ENCODE data around the gene TULP1. TPM values are rescaled to one million over a fixed set of nuclear protein-coding genes. Genes with fewer than 3 reads are reported as not detected.

The TULP1 gene
- total and polyA plus RNA-seq, 2 of the 13 experiments (the other 11 are each of a cell fraction or from before 2014, with no cell fraction given): not detected

DNA sequence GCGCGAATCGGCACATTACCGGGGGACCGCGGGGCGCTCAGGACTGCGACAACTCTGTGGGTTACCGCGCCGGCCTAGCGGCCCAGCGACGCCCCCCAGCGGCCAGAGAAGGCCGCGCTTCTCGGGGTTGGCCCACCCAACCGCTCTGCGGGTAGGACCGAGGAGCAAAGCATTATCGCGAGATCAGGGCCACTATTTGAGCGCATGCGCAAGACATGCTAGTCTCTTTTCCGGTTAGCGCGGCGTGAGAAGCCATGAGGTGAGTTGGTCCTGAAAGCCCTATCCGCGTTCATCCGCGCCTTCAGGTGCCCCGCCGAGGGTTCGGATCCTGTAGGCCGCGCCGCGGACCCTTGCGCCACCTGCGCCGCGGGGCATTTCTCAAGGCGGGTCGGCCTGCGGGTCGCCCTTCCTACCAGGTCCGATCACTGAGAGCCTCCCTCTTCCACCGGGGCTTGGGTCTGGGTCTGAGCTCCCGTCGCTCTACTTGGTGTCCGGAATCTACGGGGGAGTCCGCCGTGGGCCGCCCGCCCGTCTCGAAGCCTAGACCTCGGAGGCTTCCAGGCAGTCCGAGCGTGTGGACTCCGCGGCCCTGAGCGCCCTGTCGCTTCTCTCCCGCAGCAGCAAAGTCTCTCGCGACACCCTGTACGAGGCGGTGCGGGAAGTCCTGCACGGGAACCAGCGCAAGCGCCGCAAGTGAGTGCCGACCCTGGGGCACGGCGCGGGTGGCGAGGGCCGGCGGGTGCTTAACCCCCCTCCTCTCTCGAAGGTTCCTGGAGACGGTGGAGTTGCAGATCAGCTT is 44.3 kb downstream of the TULP1 start, which contains the start of gene RPL10A (continued):
- TF ChIP-seq SPEN (CRISPR knock-in tag; IDR thresholded peaks at IDR 0.05; ENCODE audit: low read depth) (peak; percentile 99), SP1 (IDR thresholded peaks at IDR 0.05) (peak; percentile 92), SP1 (CRISPR knock-in tag; IDR thresholded peaks at IDR 0.05) (peak; percentile 81), ATF7 (IDR thresholded peaks at IDR 0.05) (no peak), ATF7 (CRISPR knock-in tag; IDR thresholded peaks at IDR 0.05) (peak; percentile 54; the same call in 1 of the 2 replicates), SP5 (CRISPR knock-in tag; IDR thresholded peaks at IDR 0.05; ENCODE audit: borderline replicate concordance, low read depth) (no peak; the same call in 1 of the 2 replicates), EP300 (IDR thresholded peaks at IDR 0.05; ENCODE audit: low read depth in 2 of 2, low read length in 2 of 2) (peak in 1 of 2 experiments; percentile 50; a peak in 1 of 4 replicates), EP300 (CRISPR knock-in tag; IDR thresholded peaks at IDR 0.05; ENCODE audit: borderline replicate concordance) (peak; percentile 66; the same call in 1 of the 2 replicates), ZNF780A (CRISPR knock-in tag; IDR thresholded peaks at IDR 0.05) (peak; percentile 69; the same call in 1 of the 2 replicates), ZNF282 (IDR thresholded peaks at IDR 0.05; ENCODE audit: partially characterized antibody) (no peak), HOXA9 (CRISPR knock-in tag; IDR thresholded peaks at IDR 0.05; ENCODE audit: borderline replicate concordance) (peak; percentile 76; the same call in 1 of the 2 replicates), ZMYM2 (CRISPR knock-in tag; IDR thresholded peaks at IDR 0.05) (peak; percentile 87), MZF1 (CRISPR knock-in tag; IDR thresholded peaks at IDR 0.05; ENCODE audit: borderline replicate concordance) (peak; percentile 89), ZNF777 (CRISPR knock-in tag; IDR thresholded peaks at IDR 0.05) (peak; percentile 73; the same call in 1 of the 2 replicates), TAF15 (IDR thresholded peaks at IDR 0.05; ENCODE audit: low read depth, low read length, poor library complexity, severe bottlenecking) (peak; percentile 78), MIER3 (CRISPR knock-in tag; IDR thresholded peaks at IDR 0.05; ENCODE audit: borderline replicate concordance) (peak; percentile 92; the same call in 1 of the 2 replicates), ZNF709 (CRISPR knock-in tag; IDR thresholded peaks at IDR 0.05) (peak; percentile 96), SIX1 (CRISPR knock-in tag; IDR thresholded peaks at IDR 0.05; ENCODE audit: borderline replicate concordance) (peak; percentile 72; the same call in 1 of the 2 replicates), ZNF670 (CRISPR knock-in tag; IDR thresholded peaks at IDR 0.05; ENCODE audit: borderline replicate concordance) (peak; percentile 95), ELF1 (CRISPR knock-in tag; IDR thresholded peaks at IDR 0.05) (peak; percentile 94), ADNP (CRISPR knock-in tag; IDR thresholded peaks at IDR 0.05) (0 out of 2 replicates have a peak, but pooled peaks have one; percentile 41), ZSCAN9 (CRISPR knock-in tag; IDR thresholded peaks at IDR 0.05; ENCODE audit: borderline replicate concordance) (peak; percentile 90), CEBPB (IDR thresholded peaks at IDR 0.05; ENCODE audit: borderline replicate concordance, low read depth, low read length) (no peak; the same call in 1 of the 2 replicates), ZNF644 (CRISPR knock-in tag; IDR thresholded peaks at IDR 0.05; ENCODE audit: low read depth) (no peak)
- TF ChIP-seq, protein P1, sequence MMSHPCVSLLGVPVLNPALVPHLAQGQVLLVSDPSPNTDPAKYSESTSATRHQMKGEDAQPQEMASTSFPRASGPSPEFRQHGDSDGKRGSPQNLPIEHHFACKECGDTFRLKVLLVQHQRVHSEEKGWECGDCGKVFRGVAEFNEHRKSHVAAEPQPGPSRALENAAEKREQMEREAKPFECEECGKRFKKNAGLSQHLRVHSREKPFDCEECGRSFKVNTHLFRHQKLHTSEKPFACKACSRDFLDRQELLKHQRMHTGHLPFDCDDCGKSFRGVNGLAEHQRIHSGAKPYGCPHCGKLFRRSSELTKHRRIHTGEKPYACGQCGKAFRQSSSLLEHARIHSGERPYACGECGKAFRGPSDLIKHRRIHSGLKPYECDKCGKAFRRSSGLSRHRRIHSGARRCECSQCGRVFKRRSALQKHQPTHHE (CRISPR knock-in tag; IDR thresholded peaks at IDR 0.05; ENCODE audit: borderline replicate concordance): peak; percentile 85
- TF ChIP-seq, protein P2, sequence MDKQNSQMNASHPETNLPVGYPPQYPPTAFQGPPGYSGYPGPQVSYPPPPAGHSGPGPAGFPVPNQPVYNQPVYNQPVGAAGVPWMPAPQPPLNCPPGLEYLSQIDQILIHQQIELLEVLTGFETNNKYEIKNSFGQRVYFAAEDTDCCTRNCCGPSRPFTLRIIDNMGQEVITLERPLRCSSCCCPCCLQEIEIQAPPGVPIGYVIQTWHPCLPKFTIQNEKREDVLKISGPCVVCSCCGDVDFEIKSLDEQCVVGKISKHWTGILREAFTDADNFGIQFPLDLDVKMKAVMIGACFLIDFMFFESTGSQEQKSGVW (CRISPR knock-in tag; IDR thresholded peaks at IDR 0.05; ENCODE audit: borderline replicate concordance): peak; percentile 88; the same call in 1 of the 2 replicates
- TF ChIP-seq, protein P3, sequence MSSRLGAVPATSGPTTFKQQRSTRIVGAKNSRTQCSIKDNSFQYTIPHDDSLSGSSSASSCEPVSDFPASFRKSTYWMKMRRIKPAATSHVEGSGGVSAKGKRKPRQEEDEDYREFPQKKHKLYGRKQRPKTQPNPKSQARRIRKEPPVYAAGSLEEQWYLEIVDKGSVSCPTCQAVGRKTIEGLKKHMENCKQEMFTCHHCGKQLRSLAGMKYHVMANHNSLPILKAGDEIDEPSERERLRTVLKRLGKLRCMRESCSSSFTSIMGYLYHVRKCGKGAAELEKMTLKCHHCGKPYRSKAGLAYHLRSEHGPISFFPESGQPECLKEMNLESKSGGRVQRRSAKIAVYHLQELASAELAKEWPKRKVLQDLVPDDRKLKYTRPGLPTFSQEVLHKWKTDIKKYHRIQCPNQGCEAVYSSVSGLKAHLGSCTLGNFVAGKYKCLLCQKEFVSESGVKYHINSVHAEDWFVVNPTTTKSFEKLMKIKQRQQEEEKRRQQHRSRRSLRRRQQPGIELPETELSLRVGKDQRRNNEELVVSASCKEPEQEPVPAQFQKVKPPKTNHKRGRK (CRISPR knock-in tag; IDR thresholded peaks at IDR 0.05): no peak
